Caki2 (cell line): ENCODE data around the gene SLC2A10. TPM values are rescaled to one million over a fixed set of nuclear protein-coding genes. Genes with fewer than 3 reads are reported as not detected.
A peak's percentile ranks its signal among the peaks of the same experiment; 100 is the strongest.

Source experiments
- DNase-seq: peaks from one replicate; pipeline ENCODE4 v3.0.0-alpha.2; 2015; ENCODE audit warnings: low read depth
- in situ Hi-C: cut with HindIII; loops from 2 replicates; pipeline ENCODE4 v1.10.0; 2016; ENCODE audit warnings: low sequenced_read_pairs, low pct_unique_long_range_greater_than_20kb, mixed read lengths
- total RNA-seq: library from RNA; depleted of rRNA; stranded (reverse); fragments of >200 nt; shearing (Covaris generic); gene quantifications from 2 replicates; pipeline ENCODE4 v1.2.3, GENCODE V29; 2014; ENCODE audit warnings: low replicate concordance

SLC2A10 gene
- total RNA-seq, 1 experiment from 2014 or later = 7.9 TPM

GRCh38 chr20:46720776-46721425 is 11.5 kb downstream of the SLC2A10 start:
- DNase-seq = no peak
- in situ Hi-C loops = no loop called here

GRCh38 chr20:46721476-46721875 is 12.0 kb downstream of the SLC2A10 start:
- in situ Hi-C loops = no loop called here
- no peak for DNase-seq

- in situ Hi-C loops = no loop called here
- DNase-seq = no peak
These were observed 13.0 kb downstream of the SLC2A10 start for GRCh38 chr20:46722450-46722849.

- in situ Hi-C loops = no loop called here
- no peak for DNase-seq
These were observed 13.6 kb downstream of the SLC2A10 start for GRCh38 chr20:46723039-46723438.

GRCh38 chr20:46724343-46724959 is 15.0 kb downstream of the SLC2A10 start:
- in situ Hi-C loops = no loop called here
- DNase-seq = no peak

- DNase-seq = no peak
- in situ Hi-C loops = no loop called here
These were observed 16.0 kb downstream of the SLC2A10 start for GRCh38 chr20:46725186-46726165.

- in situ Hi-C loops = no loop called here
- no peak for DNase-seq
These were observed 22.3 kb downstream of the SLC2A10 start for GRCh38 chr20:46731770-46732169.

GRCh38 chr20:46735436-46735835 is 26.0 kb downstream of the SLC2A10 start:
- in situ Hi-C loops = no loop called here
- DNase-seq = no peak

GRCh38 chr20:46739431-46740213 is 30.2 kb downstream of the SLC2A10 start:
- DNase-seq = no peak
- in situ Hi-C loops = no loop called here

- in situ Hi-C loops = no loop called here
- no peak for DNase-seq
These were observed 30.8 kb downstream of the SLC2A10 start for GRCh38 chr20:46740214-46740609.

- no peak for DNase-seq
- in situ Hi-C loops = no loop called here
These were observed 32.6 kb downstream of the SLC2A10 start for GRCh38 chr20:46741924-46742668.

GRCh38 chr20:46742669-46743045 is 33.2 kb downstream of the SLC2A10 start:
- in situ Hi-C loops = no loop called here
- no peak for DNase-seq

- DNase-seq = no peak
- in situ Hi-C loops = no loop called here
These were observed 33.6 kb downstream of the SLC2A10 start for GRCh38 chr20:46743088-46743487.

- in situ Hi-C loops = no loop called here
- peak; percentile 26 for DNase-seq
These were observed 37.6 kb downstream of the SLC2A10 start for GRCh38 chr20:46746956-46747526.

GRCh38 chr20:46749147-46749546 is 39.7 kb downstream of the SLC2A10 start:
- in situ Hi-C loops = no loop called here
- DNase-seq = no peak

GRCh38 chr20:46751856-46752255 is 42.4 kb downstream of the SLC2A10 start:
- no peak for DNase-seq
- in situ Hi-C loops = no loop called here

GRCh38 chr20:46752728-46753127 is 43.3 kb downstream of the SLC2A10 start:
- DNase-seq = peak; percentile 50
- in situ Hi-C loops = no loop called here
